HL-60 (cell line): Measurements from ENCODE around the gene PRKAR1B.

Experiments used
- DNase-seq, 2 experiments: peaks; one replicate each; pipeline ENCODE4 v3.0.0-alpha.2; 2010 to 2020; ENCODE audit warnings: low read depth in 1 of 2, low spot score in 1 of 2
- H3K27ac ChIP-seq: fragments of 250-450 bp; sonication (Bioruptor Pico); replicated peaks from 2 replicates; pipeline ENCODE4 v1.5.1; 2020; ENCODE audit warnings: mild to moderate bottlenecking, moderate library complexity
- H3K27me3 ChIP-seq: fragments of 250-450 bp; sonication (Bioruptor Pico); 2 replicates; pipeline ENCODE4 v1.5.1; 2021; ENCODE audit warnings: mild to moderate bottlenecking, moderate library complexity; ENCODE audit not compliant: insufficient read depth, poor library complexity, severe bottlenecking
- H3K4me3 ChIP-seq: replicated peaks from 2 replicates; pipeline ENCODE4 v1.5.1; 2011; ENCODE audit warnings: mild to moderate bottlenecking, control low read depth, low read length; ENCODE audit not compliant: insufficient read depth
- CTCF ChIP-seq: IDR thresholded peaks from one replicate; pipeline ENCODE4 v1.5.1; 2011; ENCODE audit warnings: low read length, control low read depth, inconsistent platforms; ENCODE audit not compliant: insufficient read depth
- GABPA ChIP-seq: IDR thresholded peaks from 2 replicates; pipeline ENCODE4 v1.6.1; 2012; ENCODE audit warnings: low read depth
- POLR2AphosphoS5 ChIP-seq: IDR thresholded peaks from 2 replicates; pipeline ENCODE4 v1.6.1; 2012; ENCODE audit warnings: low read depth
- REST ChIP-seq: IDR thresholded peaks from 2 replicates; pipeline ENCODE4 v1.6.1; 2012; ENCODE audit warnings: low read depth; ENCODE audit not compliant: insufficient replicate concordance
- SPI1 ChIP-seq: IDR thresholded peaks from 2 replicates; pipeline ENCODE4 v1.6.1; 2012; ENCODE audit warnings: low read depth, mild to moderate bottlenecking, borderline replicate concordance

PRKAR1B gene

DNA sequence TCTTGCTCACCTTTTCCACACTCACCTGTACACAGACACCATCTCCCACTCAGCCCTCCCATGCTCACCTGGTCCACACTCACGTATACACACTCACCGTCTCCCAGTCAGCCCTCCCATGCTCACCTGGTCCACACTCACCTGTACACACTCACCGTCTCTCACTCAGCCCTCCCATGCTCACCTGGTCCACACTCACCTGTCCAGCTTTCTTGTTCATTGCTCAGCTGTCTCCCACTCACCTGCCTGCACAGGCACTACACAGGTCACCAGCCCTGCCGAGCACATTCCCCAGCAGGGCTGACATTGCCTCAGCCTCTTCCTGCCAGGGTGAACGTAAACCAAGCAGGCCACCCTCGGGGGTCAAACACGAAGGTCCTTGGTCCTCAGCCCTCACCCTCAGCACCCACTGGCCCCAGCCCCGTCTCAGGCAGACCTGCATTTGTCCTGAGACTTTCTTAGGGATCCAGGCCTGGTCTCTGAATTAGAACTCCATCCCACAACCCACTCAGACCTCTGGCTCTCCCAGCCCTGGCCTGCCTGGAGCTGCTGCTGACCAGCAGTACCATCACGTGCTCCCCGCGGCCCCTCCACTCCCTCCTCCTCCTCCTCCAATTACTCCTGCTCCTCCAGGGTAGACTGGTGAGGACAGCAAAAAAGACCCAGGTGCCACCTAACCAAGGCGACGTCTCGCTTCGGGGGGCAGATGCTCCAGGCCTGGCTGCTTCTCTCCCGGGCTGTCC lies 13.4 kb downstream of the PRKAR1B start:
- H3K27ac ChIP-seq, result no peak overlapping the region
- H3K27me3 ChIP-seq, result no peaks in the 10 kb centered on the region
- DNase-seq, result no peak
- H3K4me3 ChIP-seq, result no peak overlapping the region
- no peak for TF ChIP-seq POLR2AphosphoS5
- TF ChIP-seq REST, result no peak
- no peak for TF ChIP-seq GABPA
- TF ChIP-seq SPI1, result no peak
- no peak for TF ChIP-seq CTCF

- TF ChIP-seq GABPA (no peak), POLR2AphosphoS5 (no peak), CTCF (no peak), SPI1 (no peak), REST (no peak)
- Histone ChIP-seq H3K27ac (no peak overlapping the region), H3K27me3 (no peaks in the 10 kb centered on the region), H3K4me3 (no peak overlapping the region)
- DNase-seq, result no peak
Observed at GRCh38 chr7:713139-713457, 14.0 kb downstream of the PRKAR1B start.

- no peak overlapping the region for H3K4me3 ChIP-seq
- no peak for TF ChIP-seq POLR2AphosphoS5
- no peak for TF ChIP-seq SPI1
- no peak for TF ChIP-seq GABPA
- TF ChIP-seq CTCF, result no peak
- TF ChIP-seq REST, result no peak
- no peak for DNase-seq
- no peaks in the 10 kb centered on the region for H3K27me3 ChIP-seq
- H3K27ac ChIP-seq, result no peak overlapping the region
Observed at GRCh38 chr7:712381-713138, 14.5 kb downstream of the PRKAR1B start.
